Adipocyte (in vitro differentiated cells): Measurements from ENCODE around the gene MUC5AC.
"Not testable (repeated sequence)": the region's sequence is repeated elsewhere in the genome, so short reads cannot be mapped to it uniquely, and the experiment has no call there.

Experiments
- DNase-seq: peaks from one replicate; pipeline ENCODE4 v3.0.0-alpha.2; 2015; ENCODE audit warnings: low read depth
- H3K27me3 ChIP-seq: replicated peaks from 2 replicates; pipeline ENCODE4 v1.7.0; 2013; ENCODE audit warnings: mild to moderate bottlenecking, low read length, moderate library complexity; ENCODE audit not compliant: control insufficient read depth, insufficient read depth
- H3K36me3 ChIP-seq: 2 replicates; pipeline ENCODE4 v1.7.0; 2013; ENCODE audit warnings: low read length, mild to moderate bottlenecking, moderate library complexity; ENCODE audit not compliant: control insufficient read depth, insufficient read depth, severe bottlenecking
- H3K4me1 ChIP-seq: 2 replicates; pipeline ENCODE4 v1.7.0; 2013; ENCODE audit warnings: mild to moderate bottlenecking, low read length, moderate library complexity; ENCODE audit not compliant: control insufficient read depth, insufficient read depth
- H3K4me3 ChIP-seq: 2 replicates; pipeline ENCODE4 v1.7.0; 2013; ENCODE audit warnings: mild to moderate bottlenecking, low read length, moderate library complexity
- H3K9ac ChIP-seq: 2 replicates; pipeline ENCODE4 v1.7.0; 2013; ENCODE audit warnings: mild to moderate bottlenecking, low read length, moderate library complexity
- H3K9me3 ChIP-seq: 2 replicates; pipeline ENCODE4 v1.7.0; 2013; ENCODE audit warnings: mild to moderate bottlenecking, low read length, moderate library complexity; ENCODE audit not compliant: control insufficient read depth

The MUC5AC gene

GRCh38 chr11:1177771-1178090 lies 20.0 kb downstream of the MUC5AC start:
- DNase-seq: no peak
- Histone ChIP-seq H3K4me3 (no peak overlapping the region), H3K4me1 (no peaks in the 10 kb centered on the region), H3K9me3 (no peaks in the 10 kb centered on the region), H3K36me3 (no peaks in the 10 kb centered on the region), H3K27me3 (no peaks in the 10 kb centered on the region), H3K9ac (no peak overlapping the region)

- no peak for DNase-seq
- no peak overlapping the region for H3K9ac ChIP-seq
- no peak overlapping the region for H3K4me3 ChIP-seq
- no peaks in the 10 kb centered on the region for H3K9me3 ChIP-seq
- no peaks in the 10 kb centered on the region for H3K4me1 ChIP-seq
- H3K27me3 ChIP-seq: no peaks in the 10 kb centered on the region
- H3K36me3 ChIP-seq: no peaks in the 10 kb centered on the region
Observed at GRCh38 chr11:1178201-1178885, 20.6 kb downstream of the MUC5AC start.

GRCh38 chr11:1178906-1179305 lies 21.2 kb downstream of the MUC5AC start:
- Histone ChIP-seq H3K36me3 (no peaks in the 10 kb centered on the region), H3K27me3 (no peaks in the 10 kb centered on the region), H3K9me3 (no peaks in the 10 kb centered on the region), H3K9ac (no peak overlapping the region), H3K4me1 (no peaks in the 10 kb centered on the region), H3K4me3 (no peak overlapping the region)
- no peak for DNase-seq

- Histone ChIP-seq H3K27me3 (no peaks in the 10 kb centered on the region), H3K36me3 (no peaks in the 10 kb centered on the region), H3K9ac (no peak overlapping the region), H3K4me3 (no peak overlapping the region), H3K4me1 (no peaks in the 10 kb centered on the region), H3K9me3 (no peaks in the 10 kb centered on the region)
- DNase-seq: no peak
Observed at GRCh38 chr11:1179641-1180040, 21.9 kb downstream of the MUC5AC start.

- Histone ChIP-seq H3K4me3 (no peak overlapping the region), H3K9me3 (no peaks in the 10 kb centered on the region), H3K4me1 (no peaks in the 10 kb centered on the region), H3K27me3 (no peaks in the 10 kb centered on the region), H3K36me3 (no peaks in the 10 kb centered on the region), H3K9ac (no peak overlapping the region)
- DNase-seq: no peak
Observed at GRCh38 chr11:1180171-1180570, 22.4 kb downstream of the MUC5AC start.

GRCh38 chr11:1180947-1181391 lies 23.2 kb downstream of the MUC5AC start:
- no peaks in the 10 kb centered on the region for H3K9me3 ChIP-seq
- H3K27me3 ChIP-seq: no peaks in the 10 kb centered on the region
- H3K4me1 ChIP-seq: no peaks in the 10 kb centered on the region
- no peak for DNase-seq
- no peaks in the 10 kb centered on the region for H3K36me3 ChIP-seq
- no peak overlapping the region for H3K4me3 ChIP-seq
- H3K9ac ChIP-seq: no peak overlapping the region

GRCh38 chr11:1181420-1181819 lies 23.7 kb downstream of the MUC5AC start:
- Histone ChIP-seq H3K9me3 (peaks cover 3% of the 10 kb centered on the region), H3K36me3 (no peaks in the 10 kb centered on the region), H3K4me3 (no peak overlapping the region), H3K9ac (no peak overlapping the region), H3K27me3 (peaks cover 3% of the 10 kb centered on the region), H3K4me1 (no peaks in the 10 kb centered on the region)
- no peak for DNase-seq

- no peak for DNase-seq
Observed at GRCh38 chr11:1181853-1182535, 24.2 kb downstream of the MUC5AC start.

GRCh38 chr11:1184139-1184538 lies 26.4 kb downstream of the MUC5AC start:
- H3K36me3 ChIP-seq, DNase-seq, H3K9ac ChIP-seq, H3K4me3 ChIP-seq, H3K9me3 ChIP-seq, H3K4me1 ChIP-seq: not testable (repeated sequence)
- peaks cover 12% of the 10 kb centered on the region for H3K27me3 ChIP-seq

More at GRCh38 chr11:1181853-1182535, 24.2 kb downstream of the MUC5AC start:
- H3K27me3 ChIP-seq: peaks cover 5% of the 10 kb centered on the region
- H3K4me1 ChIP-seq: no peaks in the 10 kb centered on the region
- no peaks in the 10 kb centered on the region for H3K36me3 ChIP-seq
- peaks cover 7% of the 10 kb centered on the region for H3K9me3 ChIP-seq
- no peak overlapping the region for H3K9ac ChIP-seq
- no peak overlapping the region for H3K4me3 ChIP-seq

GRCh38 chr11:1188451-1189130 lies 30.8 kb downstream of the MUC5AC start:
- H3K27me3 ChIP-seq: peaks cover 31% of the 10 kb centered on the region
- not testable (repeated sequence) for DNase-seq, H3K4me1 ChIP-seq, H3K9me3 ChIP-seq, H3K9ac ChIP-seq, H3K36me3 ChIP-seq, H3K4me3 ChIP-seq

GRCh38 chr11:1189816-1190215 lies 32.1 kb downstream of the MUC5AC start:
- peaks cover 31% of the 10 kb centered on the region for H3K27me3 ChIP-seq
- H3K36me3 ChIP-seq, H3K9ac ChIP-seq, DNase-seq, H3K9me3 ChIP-seq, H3K4me1 ChIP-seq, H3K4me3 ChIP-seq: not testable (repeated sequence)
